Measurements from ENCODE around the gene NARS2. TPM values are rescaled to one million over a fixed set of nuclear protein-coding genes. Genes with fewer than 3 reads are reported as not detected.

NARS2 gene
- total RNA-seq, 4 donors from 2014 or later, result 12.9 to 29.1 (median 18.7) TPM

GRCh38 chr11:78562398-78562797, 12.3 kb downstream of the NARS2 start:
- peaks cover 0 to 12% of the 10 kb centered on the region in 2 donors for H3K36me3 ChIP-seq
- H3K4me1 ChIP-seq, result peaks cover 4 to 11% of the 10 kb centered on the region in 2 donors
- intact Hi-C loops (cut with DNase I; ENCODE audit: low total_unique reads) (loop anchor here (1.0 to 5.0 kb wide), 3 partner anchors 145 to 425 kb away; partner anchors contain the start of genes ALG8 and GAB2), in situ Hi-C loops (cut with MboI; ENCODE audit: low sequenced_read_pairs in 4 of 4) (loop anchor here (5.0 to 25.0 kb wide), 5 partner anchors 145 to 425 kb away; partner anchors contain the start of genes ALG8 (in 3 of the 4) and GAB2 (in 3 of the 4))
- H3K4me3 ChIP-seq, result no peak overlapping the region
- DNase-seq (no peak), ATAC-seq (no peak)
- TF ChIP-seq POLR2A (IDR thresholded peaks at IDR 0.05) (no peak), CTCF (IDR thresholded peaks at IDR 0.05 in 4 of 5, conservative IDR thresholded peaks at IDR 0.05 in 1 of 5) (no peak)
- peak overlapping the region; percentile 6 to 65 (median 32) for H3K27ac ChIP-seq
- H3K27me3 ChIP-seq, result no peaks in the 10 kb centered on the region
- no peaks in the 10 kb centered on the region for H3K9me3 ChIP-seq

GRCh38 chr11:78560826-78561484, 13.7 kb downstream of the NARS2 start:
- intact Hi-C loops (cut with DNase I; ENCODE audit: low total_unique reads), result loop anchor here (5.0 kb wide), 2 partner anchors 144 to 424 kb away; partner anchors contain the start of genes ALG8 and GAB2
- Histone ChIP-seq H3K27me3 (no peaks in the 10 kb centered on the region), H3K36me3 (peaks cover 0 to 12% of the 10 kb centered on the region in 2 donors), H3K9me3 (no peaks in the 10 kb centered on the region), H3K4me1 (peaks cover 4 to 11% of the 10 kb centered on the region in 2 donors), H3K4me3 (peak overlapping the region in 2 of 4 donors; percentile 1 to 31), H3K27ac (peak overlapping the region in 3 of 4 donors; percentile 34 to 65 (median 55))
- DNase-seq, result no peak
- TF ChIP-seq POLR2A (IDR thresholded peaks at IDR 0.05) (no peak), CTCF (IDR thresholded peaks at IDR 0.05 in 4 of 5, conservative IDR thresholded peaks at IDR 0.05 in 1 of 5) (no peak)
- no peak for ATAC-seq
- in situ Hi-C loops (cut with MboI; ENCODE audit: low sequenced_read_pairs in 4 of 4), result loop anchor here (5.0 to 25.0 kb wide), 5 partner anchors 144 to 424 kb away; partner anchors contain the start of genes ALG8 (in 3 of the 4) and GAB2 (in 3 of the 4)

DNA sequence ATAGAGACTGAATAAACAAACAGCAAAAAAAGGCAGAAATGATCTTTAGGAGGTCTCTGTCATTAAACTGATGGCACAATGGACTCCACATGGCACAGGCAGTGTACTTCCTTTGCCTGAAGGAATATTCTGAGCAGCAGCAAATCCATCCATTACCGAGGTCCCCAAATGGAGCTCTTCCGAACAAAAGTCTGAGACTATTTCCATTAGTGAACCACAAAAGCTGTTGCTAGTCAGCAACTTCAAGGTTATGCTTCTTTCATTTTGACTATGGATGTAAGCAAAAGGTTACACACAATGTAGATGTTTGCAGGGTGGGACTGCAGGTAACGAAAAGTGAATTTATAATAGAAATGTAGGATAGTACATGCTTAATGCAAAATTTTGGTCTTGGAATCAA, 14.5 kb downstream of the NARS2 start:
- intact Hi-C loops (cut with DNase I; ENCODE audit: low total_unique reads) (loop anchor here (5.0 kb wide), 2 partner anchors 143 to 423 kb away; partner anchors contain the start of genes ALG8 and GAB2), in situ Hi-C loops (cut with MboI; ENCODE audit: low sequenced_read_pairs in 4 of 4) (loop anchor here (5.0 to 25.0 kb wide), 5 partner anchors 143 to 423 kb away; partner anchors contain the start of genes ALG8 (in 3 of the 4) and GAB2 (in 3 of the 4))
- H3K4me1 ChIP-seq, result peaks cover 4 to 11% of the 10 kb centered on the region in 2 donors
- peaks cover 0 to 5% of the 10 kb centered on the region in 2 donors for H3K36me3 ChIP-seq
- DNase-seq, result no peak
- no peak overlapping the region for H3K4me3 ChIP-seq
- H3K27ac ChIP-seq, result peak overlapping the region in 3 of 4 donors; percentile 34 to 65 (median 55)
- H3K27me3 ChIP-seq, result no peaks in the 10 kb centered on the region
- ATAC-seq, result no peak
- TF ChIP-seq CTCF (IDR thresholded peaks at IDR 0.05 in 4 of 5, conservative IDR thresholded peaks at IDR 0.05 in 1 of 5) (no peak), POLR2A (IDR thresholded peaks at IDR 0.05) (no peak)
- H3K9me3 ChIP-seq, result no peaks in the 10 kb centered on the region

DNA sequence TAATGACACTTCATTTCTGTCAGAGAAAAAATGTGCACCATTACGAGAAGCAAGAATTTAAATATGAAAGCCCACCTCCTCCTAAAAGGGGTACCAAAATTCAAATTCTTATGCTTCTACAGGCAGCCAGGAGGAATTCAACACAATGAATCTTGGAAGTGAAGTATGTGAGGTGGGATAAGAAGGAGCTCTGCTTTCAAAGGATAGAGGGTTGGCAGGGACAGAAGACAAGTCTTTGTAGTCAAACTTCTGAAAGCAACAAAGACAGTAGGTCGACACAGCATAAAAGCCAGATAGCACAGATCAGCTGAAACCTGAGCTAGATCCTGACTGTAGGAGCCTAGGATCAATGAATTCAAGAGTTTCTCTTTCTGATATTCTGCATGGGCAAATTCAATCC, 17.4 kb downstream of the NARS2 start:
- H3K36me3 ChIP-seq, result peaks cover 0 to 5% of the 10 kb centered on the region in 2 donors
- no peak overlapping the region for H3K4me3 ChIP-seq
- peaks cover 4 to 11% of the 10 kb centered on the region in 2 donors for H3K4me1 ChIP-seq
- TF ChIP-seq POLR2A (IDR thresholded peaks at IDR 0.05) (no peak), CTCF (IDR thresholded peaks at IDR 0.05 in 4 of 5, conservative IDR thresholded peaks at IDR 0.05 in 1 of 5) (no peak)
- no peak for DNase-seq
- no peaks in the 10 kb centered on the region for H3K9me3 ChIP-seq
- intact Hi-C loops (cut with DNase I; ENCODE audit: low total_unique reads) (no loop called here), in situ Hi-C loops (cut with MboI; ENCODE audit: low sequenced_read_pairs in 4 of 4) (loop anchor here in 3 of 4 donors (25.0 kb wide), 2 partner anchors 345 to 420 kb away; partner anchors contain the start of gene ALG8 (in 3 of the 3))
- H3K27ac ChIP-seq, result no peak overlapping the region
- no peaks in the 10 kb centered on the region for H3K27me3 ChIP-seq
- ATAC-seq, result no peak
